Caco-2 (cell line): ENCODE measurements around the gene HLCS. TPM values are rescaled to one million over a fixed set of nuclear protein-coding genes. Genes with fewer than 3 reads are reported as not detected.

ENCODE experiments used
- BruUV-seq: library from RNA; stranded (reverse); fragments of 400-500 nt; replicated peaks from 2 replicates; lab custom pipeline; 2021; lab: Mats Ljungman, UMichigan
- CTCF ChIA-PET: fragments of 300-600 bp; sonication (Branson Sonifier 250); formaldehyde crosslinking; loops from one replicate; lab custom pipeline; 2022; ENCODE audit warnings: antibody characterized with exemption; lab: Charles Lee
- POLR2A ChIA-PET: fragments of 300-600 bp; sonication (Branson Sonifier 250); formaldehyde crosslinking; loops from one replicate; lab custom pipeline; 2022; ENCODE audit warnings: antibody characterized with exemption; lab: Charles Lee
- DNase-seq, 2 experiments: peaks; one replicate each; pipeline versions ENCODE4 v3.0.0 to v3.0.0-alpha.2; 2020 to 2022
- H3K27me3 ChIP-seq: replicated peaks from 2 replicates; pipeline ENCODE4 v1.6.0; 2011; ENCODE audit warnings: low read length; ENCODE audit not compliant: control insufficient read depth, insufficient read depth
- H3K36me3 ChIP-seq: 2 replicates; pipeline ENCODE4 v1.5.1; 2011; ENCODE audit warnings: low read length; ENCODE audit not compliant: control insufficient read depth, insufficient read depth
- H3K4me1 ChIP-seq: fragments of 250-450 bp; sonication (Bioruptor Pico); 2 replicates; pipeline ENCODE4 v1.5.1; 2020; ENCODE audit warnings: mild to moderate bottlenecking
- H3K4me3 ChIP-seq: 2 replicates; pipeline ENCODE4 v1.5.1; 2011; ENCODE audit warnings: low read depth, mild to moderate bottlenecking, control low read depth, low read length
- H3K9me3 ChIP-seq: fragments of 250-450 bp; sonication (Bioruptor Pico); 2 replicates; pipeline ENCODE4 v1.5.1; 2020; ENCODE audit warnings: mild to moderate bottlenecking, moderate library complexity
- H3K27ac Mint-ChIP-seq: one replicate; pipeline ENCODE4 v1.8.0; 2022; ENCODE audit warnings: mixed read lengths; ENCODE audit not compliant: unreplicated experiment
- H3K27me3 Mint-ChIP-seq: one replicate; pipeline ENCODE4 v1.8.0; 2022; ENCODE audit warnings: mixed read lengths; ENCODE audit not compliant: insufficient read depth, unreplicated experiment
- H3K36me3 Mint-ChIP-seq: one replicate; pipeline ENCODE4 v1.8.0; 2022; ENCODE audit warnings: mild to moderate bottlenecking, mixed read lengths; ENCODE audit not compliant: insufficient read depth, unreplicated experiment
- H3K4me1 Mint-ChIP-seq: one replicate; pipeline ENCODE4 v1.8.0; 2022; ENCODE audit warnings: low read depth, mixed read lengths; ENCODE audit not compliant: unreplicated experiment
- H3K4me3 Mint-ChIP-seq: one replicate; pipeline ENCODE4 v1.8.0; 2022; ENCODE audit warnings: mild to moderate bottlenecking, moderate library complexity, mixed read lengths; ENCODE audit not compliant: unreplicated experiment
- H3K9me3 Mint-ChIP-seq: one replicate; pipeline ENCODE4 v1.8.0; 2022; ENCODE audit warnings: mixed read lengths; ENCODE audit not compliant: unreplicated experiment
- CTCF ChIP-seq, 2 experiments: fragments of 200-600 bp in 1 of 2; IDR thresholded peaks; 1 replicate in 1 of 2; 2 replicates in 1 of 2; pipeline versions ENCODE4 v1.5.1 to v1.8.0; 2011 to 2022; ENCODE audit warnings: antibody characterized with exemption in 1 of 2, control low read depth in 1 of 2, inconsistent platforms in 1 of 2, low read depth in 1 of 2, low read length in 1 of 2, mild to moderate bottlenecking in 1 of 2, moderate library complexity in 1 of 2; ENCODE audit not compliant: insufficient read depth in 1 of 2, severe bottlenecking in 1 of 2, unreplicated experiment in 1 of 2
- intact Hi-C: fragments of 100-400 bp; cut with micrococcal nuclease; formaldehyde crosslinking; loops from one replicate; pipeline ENCODE4 v1.10.0; 2022; ENCODE audit not compliant: unreplicated experiment
- total RNA-seq: library from RNA; stranded (reverse); gene quantifications from 2 replicates; pipeline ENCODE4 v1.2.3, GENCODE V29; 2022

The HLCS gene
- total RNA-seq, 1 experiment from 2014 or later: 26.2 TPM

- Mint-ChIP-seq H3K27ac (no peak overlapping the region), H3K4me1 (peaks cover 7% of the 10 kb centered on the region), H3K4me3 (no peak overlapping the region), H3K9me3 (peaks cover 30% of the 10 kb centered on the region), H3K36me3 (peaks cover 15% of the 10 kb centered on the region), H3K27me3 (no peaks in the 10 kb centered on the region)
- peaks cover 21% of the 10 kb centered on the region for H3K9me3 ChIP-seq
- peaks cover 3% of the 10 kb centered on the region; the same call in 1 of the 2 replicates for H3K4me1 ChIP-seq
- intact Hi-C loops: no loop called here
- BruUV-seq: no TSS peak
- no peak for TF ChIP-seq CTCF (IDR thresholded peaks at IDR 0.05; ENCODE audit: insufficient read depth in 1 of 2, low read depth in 1 of 2, low read length in 1 of 2, severe bottlenecking in 1 of 2, unreplicated experiment in 1 of 2)
- no peaks in the 10 kb centered on the region for H3K36me3 ChIP-seq
- H3K4me3 ChIP-seq: no peak overlapping the region
- CTCF ChIA-PET: no interaction called here
- POLR2A ChIA-PET: no interaction called here
- DNase-seq: peak in 1 of 2 experiments; percentile 40
- H3K27me3 ChIP-seq: no peaks in the 10 kb centered on the region
Observed at GRCh38 chr21:36883532-36884486, 82.7 kb downstream of the HLCS start.

GRCh38 chr21:36882776-36883175 lies 83.7 kb downstream of the HLCS start:
- H3K9me3 Mint-ChIP-seq: peaks cover 37% of the 10 kb centered on the region
- no peak overlapping the region for H3K4me3 Mint-ChIP-seq
- BruUV-seq: no TSS peak
- peaks cover 17% of the 10 kb centered on the region for H3K36me3 Mint-ChIP-seq
- H3K27me3 Mint-ChIP-seq: no peaks in the 10 kb centered on the region
- no peak for DNase-seq
- no peaks in the 10 kb centered on the region for H3K36me3 ChIP-seq
- peaks cover 3% of the 10 kb centered on the region; the same call in 1 of the 2 replicates for H3K4me1 ChIP-seq
- ChIA-PET CTCF (no interaction called here), POLR2A (no interaction called here)
- H3K4me1 Mint-ChIP-seq: peaks cover 7% of the 10 kb centered on the region
- TF ChIP-seq CTCF (IDR thresholded peaks at IDR 0.05; ENCODE audit: insufficient read depth in 1 of 2, low read depth in 1 of 2, low read length in 1 of 2, severe bottlenecking in 1 of 2, unreplicated experiment in 1 of 2): no peak
- no peak overlapping the region for H3K4me3 ChIP-seq
- peaks cover 31% of the 10 kb centered on the region for H3K9me3 ChIP-seq
- no peaks in the 10 kb centered on the region for H3K27me3 ChIP-seq
- intact Hi-C loops: no loop called here
- peak overlapping the region; percentile 37 for H3K27ac Mint-ChIP-seq

- Mint-ChIP-seq H3K4me3 (no peak overlapping the region), H3K36me3 (peaks cover 22% of the 10 kb centered on the region), H3K27me3 (no peaks in the 10 kb centered on the region), H3K9me3 (peaks cover 44% of the 10 kb centered on the region), H3K4me1 (peaks cover 7% of the 10 kb centered on the region), H3K27ac (peak overlapping the region; percentile 32)
- intact Hi-C loops: no loop called here
- TF ChIP-seq CTCF (IDR thresholded peaks at IDR 0.05; ENCODE audit: insufficient read depth in 1 of 2, low read depth in 1 of 2, low read length in 1 of 2, severe bottlenecking in 1 of 2, unreplicated experiment in 1 of 2): no peak
- Histone ChIP-seq H3K27me3 (no peaks in the 10 kb centered on the region), H3K4me3 (no peak overlapping the region), H3K9me3 (peaks cover 37% of the 10 kb centered on the region), H3K36me3 (no peaks in the 10 kb centered on the region), H3K4me1 (peaks cover 3% of the 10 kb centered on the region; the same call in 1 of the 2 replicates)
- no TSS peak for BruUV-seq
- POLR2A ChIA-PET: no interaction called here
- CTCF ChIA-PET: no interaction called here
- DNase-seq: no peak
Observed at GRCh38 chr21:36881228-36881627, 85.2 kb downstream of the HLCS start.
